ENCODE measurements around the gene RPLP1. TPM values are rescaled to one million over a fixed set of nuclear protein-coding genes. Genes with fewer than 3 reads are reported as not detected.

The RPLP1 gene
- total RNA-seq, 1 experiment from 2014 or later: 1,613 TPM

DNA sequence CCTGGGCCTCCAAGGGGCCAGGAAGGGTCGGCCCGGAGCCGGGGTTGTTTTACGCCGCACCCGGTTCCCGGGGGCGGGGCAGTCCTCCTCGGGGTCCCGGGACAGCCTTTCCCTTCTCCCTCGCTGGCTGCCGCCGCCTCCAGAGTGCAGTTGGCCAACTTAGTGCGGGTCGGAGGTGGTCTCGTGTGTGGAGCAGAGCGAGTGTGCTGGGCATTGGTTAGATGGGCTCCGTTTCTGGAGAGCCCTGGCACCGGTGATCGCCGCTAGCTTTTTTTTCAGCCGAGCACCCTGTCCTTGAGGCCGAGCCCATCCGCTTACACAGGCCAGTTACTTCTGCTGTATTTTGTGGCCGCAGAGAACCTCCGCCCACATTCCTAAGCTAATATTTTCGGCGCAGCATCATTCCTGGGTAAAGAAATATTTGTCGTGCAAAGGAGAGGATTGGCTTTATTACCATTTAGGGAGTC, 37.9 kb upstream of the RPLP1 start:
- Histone ChIP-seq H3K4me1 (ENCODE audit: insufficient read depth, low read length, poor library complexity, severe bottlenecking) (peaks cover 7% of the 10 kb centered on the region), H3K36me3 (ENCODE audit: insufficient read depth, low read length, poor library complexity, severe bottlenecking) (peaks cover 37% of the 10 kb centered on the region), H3K9me3 (ENCODE audit: low read depth, low read length, poor library complexity, severe bottlenecking) (no peaks in the 10 kb centered on the region), H3K27ac (ENCODE audit: low read depth, low read length, poor library complexity, severe bottlenecking) (peak overlapping the region; percentile 95), H3K27me3 (replicated peaks; ENCODE audit: insufficient read depth, low read depth, low read length, poor library complexity) (no peaks in the 10 kb centered on the region), H3K4me3 (ENCODE audit: low read depth, low read length, poor library complexity, severe bottlenecking) (peak overlapping the region; percentile 98)
- no TSS peak for BruUV-seq (replicated peaks)
- intact Hi-C loops (cut with micrococcal nuclease; ENCODE audit: unreplicated experiment): loop anchor here (5.0 kb wide), 1 partner anchor 357 kb away; no protein-coding TSS in a partner anchor
- peak; percentile 57 for DNase-seq (ENCODE audit: low spot score)
- ChIA-PET POLR2A (ENCODE audit: low non-redundant PET) (no interaction called here), CTCF (interaction anchor here (0.9 kb wide), 1 partner anchor 355 kb away, joined by 5 read pairs; no protein-coding TSS in a partner anchor)
- TF ChIP-seq CTCF (conservative IDR thresholded peaks at IDR 0.05; ENCODE audit: low read depth, low read length) (no peak), EZH2 (IDR thresholded peaks at IDR 0.05; ENCODE audit: borderline replicate concordance, low read depth, low read length, poor library complexity, severe bottlenecking) (no peak)

- POLR2A ChIA-PET (ENCODE audit: low non-redundant PET): no interaction called here
- TSS peak; percentile 69 for BruUV-seq (replicated peaks)
- TF ChIP-seq CTCF (conservative IDR thresholded peaks at IDR 0.05; ENCODE audit: low read depth, low read length) (no peak), EZH2 (IDR thresholded peaks at IDR 0.05; ENCODE audit: borderline replicate concordance, low read depth, low read length, poor library complexity, severe bottlenecking) (no peak)
- Histone ChIP-seq H3K36me3 (ENCODE audit: insufficient read depth, low read length, poor library complexity, severe bottlenecking) (peaks cover 44% of the 10 kb centered on the region), H3K4me1 (ENCODE audit: insufficient read depth, low read length, poor library complexity, severe bottlenecking) (peaks cover 7% of the 10 kb centered on the region), H3K9me3 (ENCODE audit: low read depth, low read length, poor library complexity, severe bottlenecking) (no peaks in the 10 kb centered on the region), H3K4me3 (ENCODE audit: low read depth, low read length, poor library complexity, severe bottlenecking) (peak overlapping the region; percentile 98), H3K27me3 (replicated peaks; ENCODE audit: insufficient read depth, low read depth, low read length, poor library complexity) (no peaks in the 10 kb centered on the region), H3K27ac (ENCODE audit: low read depth, low read length, poor library complexity, severe bottlenecking) (peak overlapping the region; percentile 95)
- CTCF ChIA-PET: no interaction called here
- intact Hi-C loops (cut with micrococcal nuclease; ENCODE audit: unreplicated experiment): no loop called here
- DNase-seq (ENCODE audit: low spot score): peak; percentile 14
Observed at GRCh38 chr15:69415381-69415780, 37.2 kb upstream of the RPLP1 start.

- Histone ChIP-seq H3K27me3 (replicated peaks; ENCODE audit: insufficient read depth, low read depth, low read length, poor library complexity) (no peaks in the 10 kb centered on the region), H3K4me1 (ENCODE audit: insufficient read depth, low read length, poor library complexity, severe bottlenecking) (peaks cover 7% of the 10 kb centered on the region), H3K27ac (ENCODE audit: low read depth, low read length, poor library complexity, severe bottlenecking) (no peak overlapping the region), H3K4me3 (ENCODE audit: low read depth, low read length, poor library complexity, severe bottlenecking) (no peak overlapping the region), H3K9me3 (ENCODE audit: low read depth, low read length, poor library complexity, severe bottlenecking) (no peaks in the 10 kb centered on the region), H3K36me3 (ENCODE audit: insufficient read depth, low read length, poor library complexity, severe bottlenecking) (peaks cover 66% of the 10 kb centered on the region)
- ChIA-PET CTCF (no interaction called here), POLR2A (ENCODE audit: low non-redundant PET) (no interaction called here)
- intact Hi-C loops (cut with micrococcal nuclease; ENCODE audit: unreplicated experiment): no loop called here
- BruUV-seq (replicated peaks): no TSS peak
- no peak for DNase-seq (ENCODE audit: low spot score)
- TF ChIP-seq CTCF (conservative IDR thresholded peaks at IDR 0.05; ENCODE audit: low read depth, low read length): no peak
- TF ChIP-seq EZH2 (IDR thresholded peaks at IDR 0.05; ENCODE audit: borderline replicate concordance, low read depth, low read length, poor library complexity, severe bottlenecking): no peak
Observed at GRCh38 chr15:69417581-69417980, 35.0 kb upstream of the RPLP1 start.
